ENCODE measurements around the gene MEIKIN. TPM values are rescaled to one million over a fixed set of nuclear protein-coding genes. Genes with fewer than 3 reads are reported as not detected.

Gene MEIKIN
- total RNA-seq, 1 donor from 2014 or later = not detected

DNA sequence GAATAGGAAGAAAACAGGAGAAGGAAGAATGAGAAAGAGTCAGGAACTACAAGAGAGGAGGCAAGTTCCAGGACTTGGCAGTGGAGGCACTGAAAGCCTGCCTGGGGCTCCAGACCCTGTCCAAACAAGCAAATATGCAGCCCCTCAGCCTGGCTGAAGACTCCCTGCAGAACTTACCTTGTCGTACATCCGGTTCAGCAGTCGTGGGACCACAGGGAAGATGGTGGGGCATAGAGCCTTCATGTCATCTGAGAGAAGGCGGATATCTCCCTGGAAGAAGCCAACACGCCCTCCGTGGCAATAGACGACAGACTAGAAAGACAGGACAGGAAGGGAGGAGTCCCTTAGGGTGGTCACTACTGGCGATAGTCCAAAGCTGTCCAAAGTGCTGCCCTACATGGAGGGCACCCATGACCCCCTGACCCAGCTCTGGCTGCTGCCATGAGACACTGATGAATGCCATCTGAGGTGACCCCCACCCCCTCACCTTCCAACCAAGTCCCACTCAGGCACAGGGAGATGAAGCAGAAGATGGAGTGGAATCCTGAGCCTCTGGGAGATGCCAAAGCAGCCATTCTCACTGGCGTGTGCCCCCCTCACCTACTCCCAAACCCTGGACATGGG, 27.7 kb upstream of the MEIKIN start:
- DNase-seq (ENCODE audit: low spot score) = no peak

- DNase-seq (ENCODE audit: low spot score) = no peak
Measured at GRCh38 chr5:131968396-131968954, 23.0 kb upstream of the MEIKIN start.

DNA sequence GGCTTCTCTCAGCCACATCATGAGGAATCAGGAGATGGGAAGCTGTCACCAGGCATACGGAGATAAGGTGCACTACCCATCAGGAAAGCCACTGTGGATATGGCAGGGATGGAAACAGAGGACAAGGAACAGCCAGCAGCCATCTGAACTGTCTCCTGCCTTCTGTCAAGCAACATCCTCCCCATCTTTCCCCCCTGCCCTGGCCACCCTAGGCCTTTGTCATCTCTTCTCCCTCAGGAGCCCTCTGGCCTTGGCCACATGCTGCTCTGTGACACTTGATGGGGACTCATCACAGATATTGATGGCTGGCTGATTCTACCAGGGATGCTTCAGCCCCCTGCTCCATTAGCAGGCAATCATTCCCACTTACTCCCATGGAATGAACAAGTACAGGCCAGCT, 21.1 kb upstream of the MEIKIN start:
- no peak for DNase-seq (ENCODE audit: low spot score)

DNA sequence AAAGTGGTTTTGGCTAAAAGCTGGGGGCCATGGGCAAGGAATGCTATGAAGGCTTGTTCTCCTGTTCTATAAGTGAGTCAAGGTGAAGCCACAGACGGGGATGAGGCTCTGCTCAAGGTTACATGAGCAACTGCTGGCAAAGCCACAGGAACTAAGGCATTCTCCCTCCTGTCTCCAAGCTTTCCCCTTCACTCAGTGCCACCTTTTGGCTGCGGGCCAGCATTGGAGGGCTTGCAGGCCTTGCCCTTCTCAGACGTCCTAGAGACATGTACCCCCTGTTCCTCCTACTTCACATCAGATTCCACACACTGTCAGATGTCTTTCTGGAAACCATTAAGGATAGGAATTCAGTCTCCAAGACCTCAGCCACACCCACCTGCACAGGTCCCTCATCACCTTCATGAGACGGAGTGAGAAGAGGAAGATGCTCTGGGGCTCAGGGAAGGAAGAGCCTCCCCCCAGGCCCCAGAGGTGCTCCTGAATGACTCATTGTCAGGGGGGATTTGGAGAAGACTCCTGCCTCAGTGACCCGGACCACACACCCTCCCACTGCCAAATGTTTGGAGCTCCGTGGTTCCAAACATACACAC, 20.5 kb upstream of the MEIKIN start:
- DNase-seq (ENCODE audit: low spot score) = no peak

- DNase-seq (ENCODE audit: low spot score) = no peak
Measured at GRCh38 chr5:131959906-131960305, 14.4 kb upstream of the MEIKIN start.

- no peak for DNase-seq (ENCODE audit: low spot score)
Measured at GRCh38 chr5:131959136-131959535, 13.7 kb upstream of the MEIKIN start.

- peak; percentile 10 for DNase-seq (ENCODE audit: low spot score)
Measured at GRCh38 chr5:131957721-131958441, 12.4 kb upstream of the MEIKIN start.

DNA sequence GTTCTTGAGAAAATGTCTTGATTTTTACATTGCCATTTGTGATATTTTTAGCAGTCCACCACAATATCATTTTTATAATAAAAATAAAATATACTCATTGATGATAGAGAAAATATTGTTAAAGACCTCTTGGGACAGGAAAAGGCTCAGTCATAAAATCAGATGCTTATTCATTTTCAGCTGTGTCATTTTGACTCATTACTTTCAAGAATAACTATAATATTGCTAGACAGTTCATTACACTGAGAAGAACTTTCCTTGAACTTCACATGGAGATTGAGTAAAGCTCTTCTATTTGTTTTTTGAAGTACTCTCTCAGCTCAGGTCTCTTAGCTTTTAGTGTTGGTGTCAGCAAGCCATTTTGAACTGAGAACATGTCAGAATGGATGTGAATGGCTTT, 8.5 kb upstream of the MEIKIN start:
- DNase-seq (ENCODE audit: low spot score) = no peak

DNA sequence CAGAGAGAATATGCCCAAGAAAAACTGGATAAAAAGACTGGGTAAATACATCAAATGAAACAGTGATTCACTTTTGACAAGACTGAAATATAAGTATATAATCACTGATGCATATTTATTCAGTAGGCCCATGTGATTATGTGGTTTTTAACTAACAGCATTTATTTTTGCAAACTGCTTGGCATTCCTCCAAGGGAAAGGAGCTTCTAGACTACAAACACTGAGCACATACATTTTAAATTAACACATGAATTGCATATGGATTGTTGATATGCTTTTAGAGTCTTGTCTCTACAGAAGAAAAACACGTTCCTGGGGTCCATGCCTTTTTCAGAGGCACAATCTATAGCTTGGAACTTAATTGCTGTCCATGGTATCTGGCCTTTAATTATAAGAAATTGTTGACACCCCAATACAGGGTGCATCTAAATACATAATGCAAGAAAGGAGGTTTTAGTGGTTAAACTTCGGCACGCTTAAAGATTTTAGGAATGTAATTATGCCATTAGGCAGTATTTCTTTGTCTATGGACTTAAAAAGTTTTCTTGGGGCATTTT, 6.9 kb upstream of the MEIKIN start:
- DNase-seq (ENCODE audit: low spot score) = no peak

DNA sequence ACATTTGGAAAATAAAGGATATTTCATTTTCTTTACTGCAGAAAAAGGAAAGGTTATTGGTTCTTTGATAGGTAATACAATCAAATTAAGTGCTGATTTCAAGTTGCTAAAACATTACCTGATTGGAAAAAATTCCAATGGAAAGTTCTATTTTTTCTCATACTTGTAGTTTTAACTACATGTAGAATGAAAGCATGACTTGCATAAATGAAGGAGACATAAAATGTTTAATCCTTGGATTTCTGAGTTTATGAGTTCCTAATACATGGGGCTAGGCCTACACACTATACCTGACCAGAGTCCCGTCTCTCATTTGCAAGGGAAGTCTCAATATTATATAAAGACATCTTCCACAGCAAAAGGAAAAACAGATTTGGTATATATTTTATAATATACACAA, 5.2 kb upstream of the MEIKIN start:
- DNase-seq (ENCODE audit: low spot score) = no peak

GRCh38 chr5:131947445-131947844, 2.0 kb upstream of the MEIKIN start:
- no peak for DNase-seq (ENCODE audit: low spot score)

GRCh38 chr5:131944702-131945550, 537 bp downstream of the MEIKIN start:
- no peak for DNase-seq (ENCODE audit: low spot score)

GRCh38 chr5:131943916-131944315, 1.5 kb downstream of the MEIKIN start:
- no peak for DNase-seq (ENCODE audit: low spot score)

GRCh38 chr5:131942016-131942415, 3.4 kb downstream of the MEIKIN start:
- DNase-seq (ENCODE audit: low spot score) = no peak

DNA sequence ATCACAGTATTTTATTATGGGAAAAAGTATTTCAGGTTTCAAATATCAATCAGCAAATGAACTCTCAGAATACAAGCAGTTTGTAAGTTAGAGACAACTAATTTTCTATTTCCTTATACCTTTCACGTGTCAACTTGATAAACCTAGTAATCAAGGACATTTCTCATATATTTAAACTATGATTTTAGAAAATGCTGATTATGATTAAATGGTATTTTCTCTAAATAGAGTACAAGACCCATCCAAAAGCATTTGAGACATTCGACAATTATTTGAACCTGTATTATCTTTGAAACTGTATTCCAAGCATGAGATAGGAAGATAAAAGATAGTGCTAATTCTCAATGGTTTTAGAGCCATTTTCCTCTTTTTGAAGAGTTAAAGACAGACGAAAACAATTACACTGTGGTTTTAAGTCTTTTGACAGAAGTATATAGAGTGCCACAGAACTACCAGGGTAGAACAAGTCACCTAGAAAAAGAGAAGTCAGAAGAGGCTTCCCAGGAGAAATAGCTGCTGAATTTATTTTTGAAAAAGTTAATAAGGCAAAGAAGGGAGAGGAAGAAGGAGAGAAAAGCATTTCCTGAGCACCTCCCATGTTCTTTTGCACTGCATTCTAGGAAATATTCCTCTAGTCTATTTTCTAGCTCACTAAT, 5.6 kb downstream of the MEIKIN start:
- no peak for DNase-seq (ENCODE audit: low spot score)

DNA sequence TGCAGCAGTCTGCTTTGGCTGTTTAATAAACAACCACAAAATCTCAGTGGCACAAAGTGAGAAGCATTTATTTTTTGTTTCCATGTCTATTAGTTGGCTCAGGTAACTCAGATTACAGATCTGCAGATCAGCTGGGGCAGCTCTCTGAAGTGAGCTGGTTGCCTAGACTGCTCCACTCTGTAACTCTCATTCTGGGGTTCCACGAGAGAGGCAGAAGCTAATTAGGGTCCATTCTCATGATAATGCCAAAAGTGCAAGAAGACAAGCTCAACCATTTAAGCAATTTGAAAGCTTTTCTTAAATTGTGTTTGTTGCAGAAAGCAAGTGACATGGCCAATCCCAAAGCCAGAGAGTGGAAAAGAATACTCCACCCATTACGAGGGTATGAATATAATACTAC, 13.2 kb downstream of the MEIKIN start:
- DNase-seq (ENCODE audit: low spot score) = no peak

GRCh38 chr5:131928957-131929356, 16.5 kb downstream of the MEIKIN start:
- no peak for DNase-seq (ENCODE audit: low spot score)

- no peak for DNase-seq (ENCODE audit: low spot score)
Measured at GRCh38 chr5:131926168-131926567, 19.3 kb downstream of the MEIKIN start.

DNA sequence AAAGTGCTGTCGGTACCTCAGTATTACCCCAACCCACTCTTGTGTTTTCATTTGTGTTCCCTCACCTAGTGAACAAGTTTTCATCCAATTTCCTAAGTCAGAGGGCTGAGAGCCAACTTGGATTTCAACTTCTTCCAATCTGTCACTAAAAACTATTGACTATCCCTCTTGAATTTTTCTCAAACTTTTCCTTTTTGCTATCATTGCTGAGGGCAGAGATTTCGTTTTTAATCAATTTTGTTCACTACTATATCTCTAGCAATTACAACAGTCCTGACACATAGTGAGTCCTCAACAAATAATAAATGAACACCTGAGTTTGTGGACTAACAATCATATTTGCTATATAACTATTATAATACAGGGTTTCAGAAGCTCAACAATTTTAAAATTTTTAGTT, 29.0 kb downstream of the MEIKIN start:
- no peak for DNase-seq (ENCODE audit: low spot score)

DNA sequence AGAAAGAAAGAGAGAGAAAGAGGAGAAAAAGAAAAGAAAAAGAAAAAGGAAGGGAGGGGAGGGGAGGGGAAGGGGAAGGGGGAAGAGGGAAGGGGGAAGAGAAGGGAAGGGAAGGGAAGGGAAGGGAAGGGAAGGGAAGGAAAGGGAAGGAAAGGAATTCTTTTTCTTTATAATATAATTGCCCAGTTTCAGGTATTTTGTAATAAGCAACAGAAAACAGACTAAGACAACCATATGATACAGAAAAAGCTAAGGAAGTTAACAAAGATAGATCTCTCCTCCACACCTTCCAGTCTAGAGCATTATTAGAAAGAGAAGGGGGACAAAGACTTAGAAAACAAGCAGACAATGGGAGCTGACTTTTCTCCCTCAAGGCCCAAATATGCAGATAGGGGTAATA, 31.0 kb downstream of the MEIKIN start:
- DNase-seq (ENCODE audit: low spot score) = no peak

- no peak for DNase-seq (ENCODE audit: low spot score)
Measured at GRCh38 chr5:131913603-131914002, 31.9 kb downstream of the MEIKIN start.
